CD1c-positive myeloid dendritic cell (primary cell): ENCODE data around the gene IL10RA.

Source experiments
- DNase-seq: peaks from one replicate; pipeline ENCODE4 v3.0.0-alpha.2; 2016; ENCODE audit errors: extremely low spot score

The IL10RA gene

DNA sequence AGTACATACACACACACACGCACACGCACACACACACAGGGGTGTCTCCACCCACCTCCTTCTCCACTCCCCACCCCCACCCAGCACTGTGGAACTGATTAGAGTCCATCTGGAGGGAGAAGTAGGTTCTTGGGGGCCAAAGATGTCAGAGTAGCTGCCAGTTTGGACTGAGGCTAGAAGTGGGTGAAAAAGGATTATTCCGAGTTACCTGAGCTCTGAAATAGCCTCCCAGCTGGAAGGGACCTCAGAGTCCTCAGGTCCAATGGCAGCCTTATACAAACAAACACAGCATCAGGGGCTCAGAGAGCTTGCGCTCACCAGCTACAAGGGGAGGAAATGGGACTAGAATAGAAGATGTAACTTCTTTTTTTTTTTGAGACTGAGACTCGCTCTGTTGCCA is 20.8 kb downstream of the IL10RA start:
- DNase-seq: peak; percentile 43

DNA sequence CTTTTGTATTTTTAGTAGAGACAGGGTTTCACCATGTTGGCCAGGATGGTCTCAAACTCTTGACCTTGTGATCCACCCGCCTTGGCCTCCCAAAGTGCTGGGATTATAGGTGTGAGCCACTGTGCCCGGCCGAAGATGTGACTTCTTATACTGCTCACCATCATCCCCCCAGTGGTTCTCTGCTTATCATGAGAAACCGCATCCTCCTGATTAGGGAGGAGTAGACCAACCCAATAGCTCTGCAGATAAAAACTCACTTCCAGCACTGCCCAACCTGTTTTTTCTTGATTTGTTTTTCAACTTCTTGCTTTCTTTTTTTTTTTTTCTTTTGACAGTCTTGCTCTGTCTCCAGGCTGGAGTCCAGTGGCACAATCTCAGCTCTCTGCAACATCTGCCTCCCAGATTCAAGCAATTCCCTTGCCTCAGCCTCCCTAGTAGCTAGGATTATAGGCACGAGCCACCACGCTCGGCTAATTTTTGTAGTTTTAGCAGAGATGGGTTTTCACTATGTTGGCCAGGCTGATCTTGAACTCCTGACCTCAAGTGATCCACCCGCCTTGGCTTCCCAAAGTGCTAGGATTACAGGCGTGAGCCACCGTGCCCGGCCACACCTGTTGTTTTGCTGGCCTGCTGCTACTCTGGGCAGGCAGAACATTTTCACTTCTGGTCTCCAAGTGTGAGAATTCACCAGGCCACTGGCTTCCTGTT is 21.5 kb downstream of the IL10RA start:
- peak; percentile 68 for DNase-seq

DNA sequence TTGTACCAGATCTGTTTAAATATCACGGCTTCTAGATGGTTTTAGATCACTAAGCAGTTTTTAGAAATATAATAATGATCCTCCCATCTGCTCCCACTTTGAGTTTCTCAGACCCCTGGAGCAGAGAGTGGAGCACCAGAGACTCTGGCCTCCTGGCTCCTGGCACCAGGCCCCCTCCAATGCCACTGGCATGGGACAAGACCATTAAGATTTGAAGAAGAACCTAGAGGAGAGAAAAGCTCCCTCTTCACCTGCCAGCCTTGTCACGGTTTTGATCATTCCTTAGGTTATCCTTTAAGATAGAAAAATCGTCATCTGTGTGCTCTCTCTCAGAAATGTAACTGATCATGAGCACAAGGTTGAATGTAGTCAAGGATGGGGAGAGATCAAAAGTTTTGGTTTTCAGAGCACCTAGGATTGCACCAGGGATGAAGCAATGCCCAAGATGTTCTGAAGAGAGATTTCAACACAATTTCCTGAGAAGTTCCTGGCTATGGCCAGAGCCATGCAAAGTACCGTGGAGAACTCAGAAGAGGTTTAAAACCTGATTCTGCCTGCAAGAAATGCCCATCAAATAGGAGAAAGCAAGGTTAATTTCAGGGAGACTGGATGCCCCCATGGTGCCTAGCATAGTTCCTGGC is 22.2 kb downstream of the IL10RA start:
- peak; percentile 78 for DNase-seq

DNA sequence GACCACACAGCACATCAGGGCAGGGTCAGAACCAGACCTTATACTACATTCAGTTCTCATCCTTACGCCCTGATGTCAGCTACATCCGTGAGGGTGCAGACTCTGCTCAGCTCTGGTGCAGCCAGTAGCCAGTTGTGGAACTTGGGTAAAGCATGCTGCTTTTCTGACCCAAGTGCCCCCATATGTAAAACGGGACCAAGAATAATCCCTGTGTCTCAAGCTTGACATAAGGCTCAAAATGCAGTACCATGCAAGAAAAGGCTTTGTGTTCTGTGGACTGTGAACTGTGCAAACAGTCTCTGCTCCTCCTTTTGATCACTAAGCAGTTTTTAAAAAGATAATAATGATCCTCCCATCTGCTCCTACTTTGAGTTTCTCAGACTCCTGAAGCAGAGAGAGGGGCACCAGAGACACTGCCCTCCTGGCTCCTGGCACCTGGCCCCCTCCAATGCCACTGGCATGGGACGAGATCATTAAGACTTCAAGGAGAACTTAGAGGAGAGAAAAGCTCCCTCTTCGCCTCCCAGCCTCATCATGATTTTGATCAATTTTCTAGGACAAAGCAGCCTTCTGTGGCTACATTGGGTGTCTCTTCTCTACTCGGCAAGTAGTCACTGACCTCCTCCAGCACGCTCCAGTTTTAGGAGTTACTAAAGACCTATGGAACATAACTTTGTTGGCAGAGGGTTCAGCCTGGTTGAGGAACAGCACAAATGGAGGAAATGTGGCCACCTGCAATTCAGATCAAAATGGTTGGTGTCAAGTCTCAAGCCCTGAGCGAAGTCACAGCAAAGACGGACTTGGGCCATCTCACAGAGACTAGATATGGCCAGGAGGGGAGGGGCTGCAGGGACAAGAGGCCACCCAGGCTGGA is 23.9 kb downstream of the IL10RA start:
- no peak for DNase-seq

DNA sequence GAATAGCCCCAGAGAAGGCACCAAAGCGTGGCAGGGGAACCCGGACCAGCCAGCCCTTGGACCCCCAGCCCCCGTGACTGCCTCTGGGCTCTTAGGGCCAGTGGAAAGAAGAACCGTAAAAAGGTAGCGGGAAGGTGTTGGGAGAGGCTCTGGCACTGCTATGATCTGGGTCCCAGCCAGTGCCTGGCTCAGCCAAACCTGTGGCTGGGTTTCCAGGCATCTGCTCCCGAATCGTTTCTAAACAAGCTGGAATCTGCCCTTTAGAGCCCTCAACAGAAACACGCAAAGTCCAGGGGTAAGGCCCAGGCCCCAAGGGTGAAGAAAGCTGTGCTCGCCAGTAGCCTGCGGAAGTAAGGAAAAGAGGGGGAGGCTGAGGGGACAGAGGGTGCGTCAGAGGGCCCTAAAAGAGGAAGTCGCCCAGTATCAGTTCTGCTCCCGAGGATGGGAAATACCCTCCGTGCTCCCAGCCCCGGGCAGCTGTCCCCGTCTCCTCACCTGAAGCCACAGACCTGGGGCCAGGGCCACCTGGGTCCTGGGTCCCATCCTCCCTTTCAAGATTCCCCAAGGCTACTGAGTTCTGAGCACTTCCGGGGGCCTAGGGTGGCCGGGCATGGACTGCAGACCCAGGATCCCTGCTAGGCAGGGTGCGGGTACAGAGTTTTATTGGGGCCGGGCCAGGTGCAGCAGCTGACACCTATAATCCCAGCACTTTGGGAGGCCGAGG is 24.7 kb downstream of the IL10RA start:
- peak; percentile 95 for DNase-seq

DNA sequence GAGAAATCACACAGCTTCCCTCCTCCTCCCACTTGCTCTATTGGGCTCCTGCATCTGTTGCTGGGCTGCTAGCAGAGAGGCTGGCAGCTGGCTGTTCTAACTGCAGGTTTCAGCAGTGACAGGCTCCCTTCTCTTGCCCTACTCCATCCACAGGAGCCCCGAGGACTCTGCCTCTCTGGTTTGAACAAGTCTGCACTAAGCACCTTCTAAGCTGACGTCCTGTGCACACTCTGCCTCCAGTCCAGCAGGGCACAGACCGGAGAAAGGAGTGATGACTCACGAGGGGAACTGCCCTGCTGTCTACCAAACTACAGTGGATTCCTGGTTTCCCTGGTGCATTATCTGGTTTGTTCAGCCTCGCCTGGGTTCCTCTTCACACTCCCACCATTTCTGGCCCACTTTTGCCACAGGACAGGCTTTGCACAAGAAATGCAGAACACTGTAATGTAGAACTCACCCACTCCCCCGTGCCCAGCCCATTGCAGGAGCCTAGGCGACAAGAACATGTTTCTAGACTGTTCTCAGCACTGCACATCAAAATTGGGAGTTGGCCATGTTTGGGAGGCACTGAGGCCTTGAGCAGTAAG is 26.0 kb downstream of the IL10RA start:
- DNase-seq: peak; percentile 96

DNA sequence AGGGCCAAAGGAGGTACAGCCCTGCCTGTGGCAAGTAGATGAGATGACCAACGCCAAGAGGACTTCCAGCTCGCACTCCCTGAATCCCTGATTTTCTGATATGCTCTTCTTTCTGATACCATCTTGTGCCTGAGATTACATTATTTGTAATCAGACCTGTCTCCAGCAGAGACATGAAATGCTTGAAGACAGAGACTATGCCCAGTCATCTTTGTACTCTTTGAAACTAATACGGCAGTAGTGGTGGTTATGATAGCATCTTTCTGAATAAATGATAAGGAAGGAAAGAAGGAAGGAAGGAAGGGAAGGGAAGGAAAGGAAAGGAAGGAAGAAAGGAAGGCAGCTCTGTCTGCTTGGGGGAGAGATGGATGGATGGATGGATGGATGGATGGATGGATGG is 27.8 kb downstream of the IL10RA start:
- DNase-seq: no peak

DNA sequence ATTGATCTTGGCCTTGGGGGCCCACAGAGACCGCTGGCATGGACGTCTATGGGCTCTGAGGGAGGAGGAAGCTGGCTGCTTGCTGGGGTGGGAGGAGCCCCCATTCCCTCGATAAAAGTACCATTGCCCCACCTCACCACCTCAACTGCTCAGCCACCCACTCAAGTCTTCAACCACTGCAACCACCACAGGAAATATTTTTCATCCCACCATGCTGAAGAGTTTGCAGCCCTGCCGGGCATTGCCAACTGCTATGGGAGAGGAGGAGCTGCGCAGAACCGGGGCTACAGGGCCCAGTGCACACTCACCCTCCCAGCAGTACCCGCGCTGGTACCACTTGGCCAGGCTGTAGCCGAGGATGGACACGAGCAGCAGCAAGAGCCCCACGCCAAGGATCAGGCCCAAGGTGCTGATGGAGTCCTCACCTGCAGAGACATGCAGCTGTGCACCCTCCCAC is 29.2 kb downstream of the IL10RA start:
- no peak for DNase-seq

DNA sequence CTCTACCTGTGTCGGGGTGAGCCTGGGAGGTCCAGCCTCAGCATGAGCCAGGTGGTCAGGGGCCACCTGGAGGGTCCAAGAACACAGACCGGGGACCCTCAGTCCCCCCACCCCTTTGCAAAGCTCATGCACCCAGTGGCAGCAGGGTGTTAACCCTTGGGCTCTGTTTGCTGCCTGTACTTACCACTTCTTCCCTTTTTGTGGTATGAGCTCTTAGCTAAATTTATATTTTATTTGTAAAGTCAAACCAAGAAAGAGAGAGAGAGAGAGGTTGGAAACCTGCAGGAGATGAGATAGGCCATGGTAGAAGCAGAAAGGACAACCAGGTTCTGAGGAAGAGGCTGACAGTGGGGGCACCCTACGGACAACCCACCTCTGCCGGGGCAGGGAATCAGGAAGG is 29.9 kb downstream of the IL10RA start:
- no peak for DNase-seq

DNA sequence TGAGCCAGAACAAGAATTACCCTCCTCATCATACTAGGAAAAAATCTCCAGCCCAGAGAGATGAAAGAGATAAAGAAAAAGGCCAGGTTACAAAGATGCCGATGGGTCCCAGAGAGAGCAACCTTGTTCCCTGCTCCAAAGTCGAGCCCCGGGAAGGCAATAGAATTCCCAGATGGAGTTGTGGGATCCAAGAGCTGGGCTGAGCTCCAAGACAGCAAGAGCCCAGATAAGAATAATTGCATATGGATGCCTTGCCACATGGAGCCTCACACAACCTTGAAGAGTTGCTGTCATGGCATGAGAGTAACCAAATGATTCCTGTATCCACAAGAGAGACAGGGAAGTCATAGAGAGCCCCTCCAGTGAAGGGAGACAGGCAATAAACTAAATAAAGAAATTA is 30.9 kb downstream of the IL10RA start:
- DNase-seq: no peak

DNA sequence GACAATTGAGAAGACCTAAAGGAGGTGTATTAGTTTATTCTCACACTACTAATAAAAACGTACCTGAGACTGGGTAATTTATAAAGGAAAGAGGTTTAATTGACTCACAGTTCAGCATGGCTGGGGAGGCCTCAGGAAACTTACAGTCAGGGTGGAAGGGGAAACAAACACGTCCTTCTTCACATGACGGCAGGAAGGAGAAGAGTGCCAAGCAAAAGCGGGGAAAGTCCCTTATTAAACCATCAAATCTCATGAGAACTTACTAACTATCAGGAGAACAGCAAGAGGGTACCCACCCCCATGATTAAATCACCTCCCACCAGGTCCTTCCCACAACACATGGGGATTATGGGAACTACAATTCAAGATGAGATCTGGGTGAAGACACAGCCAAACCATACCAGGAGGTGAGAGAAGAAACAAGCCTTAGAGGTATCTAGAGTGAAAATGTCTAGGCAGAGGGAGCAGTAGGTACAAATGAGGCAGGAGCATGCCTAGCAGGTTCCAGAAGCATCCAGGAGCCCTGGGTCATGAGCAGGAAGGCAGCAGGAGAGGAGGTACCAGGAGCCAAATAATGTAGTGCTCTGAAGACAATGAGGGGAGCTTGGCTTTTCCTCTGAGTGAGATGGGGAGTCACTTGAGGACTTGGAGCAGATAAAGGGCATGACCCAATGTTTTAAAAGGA is 31.6 kb downstream of the IL10RA start:
- DNase-seq: no peak

DNA sequence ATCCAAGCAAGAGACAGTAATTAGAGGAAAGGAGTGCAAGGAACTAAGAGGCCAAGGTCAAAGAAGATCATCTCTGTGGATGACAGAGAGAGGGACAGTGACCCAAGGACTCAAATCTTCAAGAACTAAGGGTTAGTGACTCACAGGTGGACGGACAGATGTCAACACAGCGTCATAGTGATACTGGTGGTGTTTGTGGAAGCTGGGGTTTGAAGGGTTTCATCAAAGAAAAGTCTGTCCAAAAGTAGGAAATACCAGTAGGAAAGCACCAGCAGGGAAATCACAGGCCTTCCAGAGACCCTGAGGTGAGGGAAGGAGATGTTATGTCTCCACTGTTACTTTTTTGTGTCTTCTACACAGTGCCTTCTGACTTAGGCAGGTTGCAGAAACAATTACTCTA is 32.2 kb downstream of the IL10RA start:
- DNase-seq: no peak

DNA sequence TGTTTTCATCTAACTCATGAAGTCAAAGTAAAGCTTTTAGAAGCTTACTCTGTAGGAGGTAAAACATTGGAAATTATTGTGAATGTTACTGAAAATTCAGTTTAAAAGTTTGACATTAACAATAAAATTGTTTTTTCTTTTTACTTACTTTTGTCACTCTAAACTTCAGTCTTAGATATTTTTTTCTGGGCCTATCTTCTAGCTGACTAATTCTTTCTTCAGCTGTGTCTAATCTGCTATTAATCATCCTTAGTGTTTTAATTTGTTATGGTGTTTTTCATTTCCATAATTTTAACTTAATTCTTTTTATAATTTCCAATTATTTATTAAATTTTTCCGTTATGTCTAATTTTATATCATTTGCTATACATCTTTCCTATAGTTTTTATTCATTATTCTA is 35.0 kb downstream of the IL10RA start:
- DNase-seq: no peak

DNA sequence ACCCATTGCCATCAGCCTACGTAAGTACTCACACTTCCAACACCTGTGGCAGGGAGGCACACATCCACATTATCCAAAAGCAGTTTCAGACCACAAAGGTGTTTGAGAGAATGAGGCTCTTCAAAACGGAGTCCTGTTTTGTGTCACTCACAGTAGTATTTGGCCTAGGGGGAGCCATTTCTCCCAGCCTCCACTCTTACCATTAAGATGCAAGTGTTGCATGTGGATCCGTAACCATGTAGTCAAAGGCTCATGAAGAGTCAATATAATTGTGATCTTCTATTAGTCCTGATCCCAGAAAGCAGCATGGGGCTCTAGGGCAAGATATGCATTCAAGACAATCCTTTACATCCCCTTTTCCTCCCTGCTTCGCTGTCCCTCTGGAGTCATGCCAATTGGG is 41.5 kb downstream of the IL10RA start:
- DNase-seq: no peak

DNA sequence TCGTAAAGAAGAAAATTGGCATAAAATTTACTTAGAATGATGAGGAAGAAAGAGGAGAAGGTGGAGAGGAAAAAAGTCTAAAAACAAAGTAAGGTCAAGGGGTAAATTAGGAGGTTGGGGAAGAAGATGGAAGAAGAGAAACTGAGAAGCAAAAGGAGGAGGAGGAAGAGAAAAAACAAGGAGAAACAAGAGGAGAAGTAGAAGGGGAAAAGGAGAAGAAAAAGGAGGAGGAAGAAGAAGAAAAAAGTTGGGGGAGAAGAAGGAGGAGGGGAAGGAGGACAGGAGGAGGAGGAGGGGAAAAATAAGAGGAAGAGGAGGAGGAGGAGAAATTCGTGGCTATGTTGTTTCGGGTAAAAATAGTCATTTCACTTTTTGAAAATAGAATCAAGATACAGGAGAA is 42.4 kb downstream of the IL10RA start:
- no peak for DNase-seq

DNA sequence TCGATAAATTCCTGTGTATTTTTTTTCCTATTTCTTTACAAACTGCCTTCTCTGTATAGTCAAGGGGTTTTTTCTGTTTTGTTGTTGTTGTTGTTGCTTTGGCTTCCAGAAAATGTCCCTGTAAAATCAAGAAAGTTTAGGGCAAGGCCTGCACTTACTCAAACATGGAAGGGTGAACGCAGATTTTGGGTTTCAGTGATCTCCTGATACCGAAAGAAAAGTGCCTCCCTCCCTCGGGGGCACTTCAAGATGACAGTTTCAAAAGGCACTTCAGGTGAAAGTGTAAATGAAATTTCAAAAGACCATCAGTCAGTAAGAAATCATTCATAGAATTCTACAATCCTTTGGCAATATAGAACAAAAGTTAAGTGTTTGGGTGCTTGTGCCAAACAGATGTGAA is 47.2 kb downstream of the IL10RA start:
- no peak for DNase-seq

DNA sequence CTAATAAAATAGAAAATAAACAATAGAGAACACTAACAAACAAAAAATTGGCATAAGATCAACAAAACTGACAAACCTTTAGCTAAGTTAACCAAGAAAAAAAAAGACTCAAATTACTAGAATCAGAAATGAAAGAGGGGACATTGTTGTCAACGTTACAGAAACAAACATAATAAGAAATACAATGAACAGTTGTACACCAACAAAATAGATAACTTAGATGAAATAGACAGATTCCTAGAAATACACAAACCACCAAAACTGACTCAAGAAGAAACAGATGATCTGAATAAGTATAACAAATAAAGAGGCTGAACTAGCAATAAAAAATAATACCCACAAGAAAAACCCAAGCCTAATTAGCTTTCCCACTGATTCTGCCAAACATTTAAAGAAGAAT is 55.9 kb downstream of the IL10RA start:
- no peak for DNase-seq

DNA sequence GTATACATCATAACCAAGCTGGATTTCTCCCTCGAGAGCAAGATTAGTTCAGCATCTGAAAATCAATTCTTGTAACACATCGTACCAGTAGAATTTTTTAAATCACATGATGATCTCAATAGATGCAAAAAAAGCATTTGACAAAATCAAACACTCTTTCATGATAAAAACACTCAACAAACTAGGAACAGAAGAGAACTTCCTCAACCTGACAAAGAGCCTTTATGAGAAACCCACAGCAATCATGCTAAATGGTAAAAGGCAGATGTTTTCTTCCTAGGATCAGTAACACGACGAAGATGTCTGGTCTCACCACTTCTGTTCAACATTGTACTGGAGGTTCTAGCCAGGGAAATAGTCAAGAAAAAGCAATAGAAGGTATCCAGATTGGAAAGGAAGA is 56.6 kb downstream of the IL10RA start:
- no peak for DNase-seq

DNA sequence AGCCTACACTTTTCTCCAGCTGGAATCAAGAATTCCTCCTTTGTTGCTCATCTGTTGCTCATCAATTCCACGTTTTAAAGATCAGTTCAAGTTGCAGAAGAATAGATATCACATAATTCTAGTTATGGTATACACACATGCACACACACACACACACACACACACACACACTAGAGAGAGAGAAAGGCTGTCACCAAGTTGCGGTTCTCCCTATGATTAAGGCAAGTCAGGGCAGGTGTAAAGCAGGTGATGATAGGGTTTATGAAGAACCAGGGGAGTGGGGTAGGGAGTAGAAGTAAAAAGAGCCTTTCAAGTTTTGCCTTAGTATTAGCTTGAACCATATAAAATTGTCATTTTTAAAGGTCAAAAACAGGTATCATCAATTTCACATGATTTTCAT is 59.0 kb downstream of the IL10RA start:
- no peak for DNase-seq

DNA sequence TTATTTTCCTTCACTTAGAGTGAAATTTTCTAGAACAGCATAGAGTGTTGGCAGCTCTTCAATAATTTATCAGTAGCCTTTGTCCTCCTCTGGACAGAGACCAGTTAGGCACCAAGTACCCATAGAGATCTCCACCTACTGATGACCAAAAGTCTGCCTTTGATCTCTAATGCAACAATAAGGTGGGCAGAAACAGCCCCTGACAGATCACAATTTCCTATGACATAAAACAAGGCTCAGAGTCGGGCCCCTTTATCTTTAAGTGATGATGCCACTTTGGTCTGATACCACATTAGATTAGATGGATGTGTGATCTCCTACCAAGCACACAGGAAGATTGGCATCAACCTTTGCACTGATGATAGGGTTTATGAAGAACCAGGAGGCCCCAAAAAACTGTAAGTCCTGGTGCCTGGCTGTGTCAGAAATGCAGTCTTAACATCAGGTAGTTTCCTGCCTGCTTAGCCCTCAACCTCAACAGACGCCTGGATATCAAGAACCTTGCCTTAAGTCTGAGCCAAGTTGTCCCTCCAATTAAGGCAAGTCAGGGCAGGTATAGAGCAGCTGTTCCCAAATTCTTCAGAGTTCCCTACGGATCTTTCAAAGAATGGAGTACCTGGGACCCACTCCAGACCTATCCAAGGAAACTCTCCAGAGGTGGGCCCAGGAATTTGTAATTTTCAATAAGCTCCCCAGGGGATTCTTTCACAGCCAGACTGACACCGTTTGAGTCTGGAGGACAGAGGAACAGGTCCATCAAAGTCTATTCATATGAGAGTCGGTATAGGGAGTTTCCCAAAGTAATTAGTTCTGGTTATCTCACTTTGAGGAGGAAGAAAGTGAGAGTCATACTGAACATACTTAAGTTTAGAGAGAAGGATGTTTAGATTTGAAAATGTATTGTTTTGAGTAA is 60.1 kb downstream of the IL10RA start:
- no peak for DNase-seq
